Activated naive CD8-positive, alpha-beta T cell treated with anti-CD3 and anti-CD28 coated beads, Interleukin-2, amount 10 ng/mL, durations not matched to agents 7 days and 5 days (primary cell): ENCODE results near the gene RDH14. TPM values are rescaled to one million over a fixed set of nuclear protein-coding genes. Genes with fewer than 3 reads are reported as not detected.

ENCODE experiments used
- ATAC-seq: fragments of 150-1000 bp; cut with Tn5 transposase; one replicate; pipeline ENCODE4 v1.10.0; 2021; ENCODE audit warnings: low read depth, moderate library complexity
- POLR2A ChIA-PET: fragments of 350-600 bp; sonication (Branson Sonifier 250); formaldehyde crosslinking; loops from one replicate; lab custom pipeline; 2021; ENCODE audit warnings: antibody characterized with exemption; lab: Charles Lee
- DNase-seq: peaks from one replicate; pipeline ENCODE4 v3.0.0; 2021
- H3K27ac Mint-ChIP-seq: one replicate; pipeline ENCODE4 v1.8.0; 2022; ENCODE audit warnings: mild to moderate bottlenecking, mixed read lengths
- H3K27me3 Mint-ChIP-seq: one replicate; pipeline ENCODE4 v1.8.0; 2022; ENCODE audit warnings: mild to moderate bottlenecking, moderate library complexity, mixed read lengths
- H3K36me3 Mint-ChIP-seq: one replicate; pipeline ENCODE4 v1.8.0; 2021; ENCODE audit warnings: mild to moderate bottlenecking, mixed read lengths
- H3K4me1 Mint-ChIP-seq: one replicate; pipeline ENCODE4 v1.8.0; 2021; ENCODE audit warnings: mixed read lengths
- H3K4me3 Mint-ChIP-seq: one replicate; pipeline ENCODE4 v1.8.0; 2022; ENCODE audit warnings: mild to moderate bottlenecking, moderate library complexity, mixed read lengths
- H3K9me3 Mint-ChIP-seq: one replicate; pipeline ENCODE4 v1.8.0; 2021; ENCODE audit warnings: mixed read lengths
- total RNA-seq, 2 experiments: library from RNA; stranded (reverse); gene quantifications; one replicate each; pipeline ENCODE4 v1.2.3, GENCODE V29; 2021

Gene RDH14
- total RNA-seq, 2 experiments from 2014 or later, result 19.6 to 20.9 TPM

DNA sequence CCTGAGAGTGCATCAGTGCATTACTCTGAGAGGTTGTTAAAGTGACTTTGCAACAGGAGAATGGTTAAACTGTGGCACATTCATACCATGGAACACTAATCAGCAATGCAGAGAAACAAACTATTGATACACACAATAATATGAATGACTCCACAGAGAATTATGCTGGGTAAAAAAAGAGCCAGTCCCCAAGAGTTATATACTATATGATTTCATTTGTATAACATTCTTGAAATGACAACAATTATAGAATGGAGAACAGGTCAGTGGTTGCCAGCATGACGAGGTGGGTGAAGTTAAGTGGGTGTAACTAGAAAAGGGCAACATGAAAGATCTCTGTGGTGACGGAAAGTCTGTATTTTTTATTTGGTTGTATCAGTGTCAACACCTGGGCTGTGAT lies 31.9 kb upstream of the RDH14 start:
- H3K4me1 Mint-ChIP-seq, result no peaks in the 10 kb centered on the region
- POLR2A ChIA-PET, result no interaction called here
- peaks cover 11% of the 10 kb centered on the region for H3K36me3 Mint-ChIP-seq
- H3K9me3 Mint-ChIP-seq, result peaks cover 19% of the 10 kb centered on the region
- no peak overlapping the region for H3K27ac Mint-ChIP-seq
- no peak overlapping the region for H3K4me3 Mint-ChIP-seq
- DNase-seq, result no peak
- H3K27me3 Mint-ChIP-seq, result no peaks in the 10 kb centered on the region
- no peak for ATAC-seq

DNA sequence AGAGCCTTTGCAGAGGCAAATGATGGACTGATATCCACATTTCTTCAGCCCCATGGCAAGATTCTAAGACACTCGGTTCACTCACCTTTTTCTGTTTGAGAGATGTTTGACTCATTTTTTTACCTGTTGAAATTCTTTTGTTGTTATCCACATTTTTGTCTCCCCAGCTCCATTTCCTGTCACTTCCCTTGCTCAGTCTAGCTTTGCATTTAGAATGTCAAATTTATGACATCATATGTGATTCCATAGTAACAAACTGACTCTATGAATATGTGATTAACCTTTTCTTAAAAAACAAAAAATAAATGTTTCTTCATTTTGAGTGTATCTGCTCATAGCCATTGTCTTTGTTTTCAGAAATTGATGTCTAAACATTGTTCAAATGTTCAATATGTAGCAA lies 28.9 kb upstream of the RDH14 start, which contains the start of gene NT5C1B:
Gene NT5C1B, minus strand, starts transcription at position 216 of the 400 bp plus-strand sequence. Its CDS starts 101 bp downstream, at position 115.
- peaks cover 24% of the 10 kb centered on the region for H3K9me3 Mint-ChIP-seq
- H3K36me3 Mint-ChIP-seq, result peaks cover 19% of the 10 kb centered on the region
- POLR2A ChIA-PET, result no interaction called here
- no peak for DNase-seq
- ATAC-seq, result no peak
- H3K27me3 Mint-ChIP-seq, result no peaks in the 10 kb centered on the region
- no peak within 1 kb of the TSS for H3K4me3 Mint-ChIP-seq
- peaks cover 5% of the 10 kb centered on the region for H3K4me1 Mint-ChIP-seq
- H3K27ac Mint-ChIP-seq, result no peak within 1 kb of the TSS

DNA sequence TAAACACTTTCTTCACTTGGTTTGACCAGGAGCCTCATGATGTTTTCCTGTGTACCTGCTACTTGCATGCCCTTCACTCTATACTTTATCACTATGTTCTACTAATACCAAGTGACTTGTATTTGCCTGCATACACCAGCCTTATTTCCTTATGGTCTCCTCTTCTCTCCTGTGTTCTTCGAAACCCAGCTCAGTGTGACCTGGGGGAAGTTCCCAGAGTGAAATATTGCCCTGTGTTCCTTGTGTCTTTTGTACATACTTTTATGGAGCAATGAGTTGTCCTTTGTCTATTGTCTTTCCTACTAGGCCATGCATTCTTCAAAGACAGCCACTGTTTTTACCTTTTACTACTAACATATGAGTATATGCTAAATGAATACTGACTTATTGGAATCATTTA lies 28.3 kb upstream of the RDH14 start:
- DNase-seq (no peak), ATAC-seq (no peak)
- no peaks in the 10 kb centered on the region for H3K27me3 Mint-ChIP-seq
- POLR2A ChIA-PET, result no interaction called here
- peaks cover 5% of the 10 kb centered on the region for H3K4me1 Mint-ChIP-seq
- peaks cover 26% of the 10 kb centered on the region for H3K9me3 Mint-ChIP-seq
- H3K4me3 Mint-ChIP-seq, result no peak overlapping the region
- H3K27ac Mint-ChIP-seq, result no peak overlapping the region
- peaks cover 20% of the 10 kb centered on the region for H3K36me3 Mint-ChIP-seq

DNA sequence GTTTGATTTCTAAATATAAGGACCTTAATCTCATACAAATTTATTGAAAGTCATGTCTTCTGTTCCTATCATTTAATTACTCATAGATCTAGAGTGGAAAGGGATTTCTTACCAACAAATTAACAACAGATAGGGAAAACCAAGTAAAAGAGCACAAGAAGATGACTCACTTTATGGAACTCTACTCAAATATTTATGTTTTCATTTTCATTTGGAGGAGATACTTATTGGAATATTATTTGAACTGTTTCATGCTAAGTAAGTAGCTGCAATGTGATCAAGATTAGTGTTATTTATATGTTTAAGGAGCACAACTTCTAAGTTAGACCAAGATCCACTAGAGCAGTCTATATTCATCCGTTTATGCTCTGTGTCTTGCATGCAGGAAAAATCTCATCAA lies 27.6 kb upstream of the RDH14 start:
- Mint-ChIP-seq H3K36me3 (peaks cover 23% of the 10 kb centered on the region), H3K4me3 (no peak overlapping the region), H3K9me3 (peaks cover 23% of the 10 kb centered on the region), H3K27ac (no peak overlapping the region), H3K4me1 (peaks cover 5% of the 10 kb centered on the region), H3K27me3 (no peaks in the 10 kb centered on the region)
- POLR2A ChIA-PET, result no interaction called here
- no peak for ATAC-seq
- DNase-seq, result no peak

DNA sequence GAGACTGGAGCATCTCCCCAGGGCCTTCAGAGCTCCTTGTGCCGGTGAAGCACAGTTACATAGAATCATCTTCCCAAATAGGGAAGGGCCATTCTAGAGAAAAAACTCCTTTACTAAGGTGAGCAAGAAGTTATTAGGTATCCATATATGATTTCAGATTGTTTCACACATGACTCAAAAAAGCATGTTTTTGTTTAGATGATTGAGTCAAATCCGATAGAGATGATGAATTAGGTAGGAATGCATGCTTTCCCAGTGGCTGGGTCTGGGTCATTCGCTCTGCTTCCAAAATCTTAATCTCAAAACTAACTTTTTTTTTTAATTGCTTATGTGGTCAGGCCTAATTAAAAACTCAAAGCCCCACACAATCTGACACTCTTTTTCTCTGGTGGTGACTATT lies 25.1 kb upstream of the RDH14 start:
- ATAC-seq (no peak), DNase-seq (no peak)
- H3K27me3 Mint-ChIP-seq, result no peaks in the 10 kb centered on the region
- no peak overlapping the region for H3K4me3 Mint-ChIP-seq
- peaks cover 5% of the 10 kb centered on the region for H3K4me1 Mint-ChIP-seq
- POLR2A ChIA-PET, result no interaction called here
- H3K9me3 Mint-ChIP-seq, result peaks cover 17% of the 10 kb centered on the region
- no peak overlapping the region for H3K27ac Mint-ChIP-seq
- peaks cover 21% of the 10 kb centered on the region for H3K36me3 Mint-ChIP-seq

DNA sequence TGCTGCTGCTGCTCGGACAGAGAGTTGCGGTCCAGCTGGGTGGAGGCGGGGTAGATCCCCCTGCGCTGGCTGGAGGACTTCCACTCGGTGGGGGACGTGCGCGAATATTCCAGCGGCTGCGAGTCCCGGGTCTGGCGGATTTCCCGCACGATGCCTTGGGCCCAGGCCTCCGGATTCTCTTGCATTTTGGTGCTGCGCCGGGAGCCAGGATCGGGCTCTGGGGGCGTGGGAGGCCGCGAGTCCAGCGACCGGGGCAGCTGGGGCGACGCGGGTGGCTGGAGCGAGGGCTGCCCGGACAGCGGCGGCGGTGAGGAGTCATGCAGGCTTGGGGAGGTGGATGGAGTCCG lies 24.1 kb upstream of the RDH14 start:
- H3K27me3 Mint-ChIP-seq, result no peaks in the 10 kb centered on the region
- H3K4me1 Mint-ChIP-seq, result peaks cover 5% of the 10 kb centered on the region
- peaks cover 18% of the 10 kb centered on the region for H3K36me3 Mint-ChIP-seq
- H3K4me3 Mint-ChIP-seq, result no peak overlapping the region
- peaks cover 15% of the 10 kb centered on the region for H3K9me3 Mint-ChIP-seq
- ATAC-seq (no peak), DNase-seq (no peak)
- H3K27ac Mint-ChIP-seq, result no peak overlapping the region
- POLR2A ChIA-PET, result no interaction called here

DNA sequence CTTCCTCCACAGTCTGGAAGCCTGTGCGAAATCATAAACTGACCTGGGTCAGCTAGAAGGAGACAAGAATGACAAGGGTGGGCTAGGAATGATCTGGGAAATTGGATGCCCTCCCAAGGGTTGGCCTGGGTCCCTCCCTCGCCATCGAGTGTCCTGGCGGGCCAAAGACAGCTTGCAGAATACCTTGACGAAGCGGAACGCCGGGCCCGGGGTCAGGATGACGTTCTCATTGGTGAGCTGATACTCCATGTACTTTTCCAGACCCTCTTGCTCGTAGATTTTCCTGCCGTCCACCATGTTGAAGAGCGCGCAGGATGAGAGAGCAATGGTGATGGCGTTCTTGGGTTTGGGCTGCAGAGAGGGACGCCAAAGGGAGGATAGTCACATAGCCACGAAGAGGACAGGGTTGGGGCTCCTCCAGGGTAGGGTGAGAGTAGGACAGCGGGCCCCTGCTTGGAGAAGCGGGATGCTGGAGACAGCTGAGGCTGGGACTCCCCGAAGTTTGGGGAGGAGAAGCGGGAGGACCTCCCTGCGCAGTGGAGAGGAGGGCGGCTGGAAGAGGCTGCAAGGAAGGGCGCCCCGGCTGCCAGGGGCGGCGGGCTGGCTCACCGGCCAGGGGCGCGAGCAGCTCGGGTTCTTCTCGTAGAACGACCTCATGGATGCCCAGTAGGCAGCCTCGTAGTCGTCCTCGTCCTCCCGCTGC lies 23.6 kb upstream of the RDH14 start:
- POLR2A ChIA-PET, result no interaction called here
- Mint-ChIP-seq H3K4me3 (no peak overlapping the region), H3K9me3 (peaks cover 19% of the 10 kb centered on the region), H3K27me3 (no peaks in the 10 kb centered on the region), H3K4me1 (peaks cover 5% of the 10 kb centered on the region), H3K36me3 (peaks cover 18% of the 10 kb centered on the region), H3K27ac (no peak overlapping the region)
- DNase-seq, result no peak
- no peak for ATAC-seq

DNA sequence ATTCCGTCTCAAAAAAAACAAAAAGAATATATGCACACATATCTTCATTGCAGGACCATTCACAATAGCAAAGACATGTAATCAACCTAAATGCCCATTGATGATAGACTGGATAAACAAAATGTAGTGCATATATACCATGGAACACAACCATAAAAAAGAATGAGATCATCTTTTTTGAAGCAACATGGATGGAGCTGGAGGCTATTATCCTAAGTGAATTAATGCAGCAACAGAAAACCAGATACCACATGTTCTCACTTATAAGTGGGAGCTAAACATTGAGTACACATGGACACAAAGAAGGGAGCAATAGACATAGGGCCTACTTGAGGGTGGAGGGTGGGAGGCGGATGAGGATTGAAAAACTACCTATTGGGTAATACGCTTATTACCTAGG lies 20.2 kb upstream of the RDH14 start:
- Mint-ChIP-seq H3K4me1 (peaks cover 2% of the 10 kb centered on the region), H3K9me3 (peaks cover 23% of the 10 kb centered on the region), H3K27ac (no peak overlapping the region), H3K36me3 (peaks cover 18% of the 10 kb centered on the region), H3K4me3 (no peak overlapping the region), H3K27me3 (peaks cover 3% of the 10 kb centered on the region)
- no peak for DNase-seq
- POLR2A ChIA-PET, result no interaction called here
- no peak for ATAC-seq

DNA sequence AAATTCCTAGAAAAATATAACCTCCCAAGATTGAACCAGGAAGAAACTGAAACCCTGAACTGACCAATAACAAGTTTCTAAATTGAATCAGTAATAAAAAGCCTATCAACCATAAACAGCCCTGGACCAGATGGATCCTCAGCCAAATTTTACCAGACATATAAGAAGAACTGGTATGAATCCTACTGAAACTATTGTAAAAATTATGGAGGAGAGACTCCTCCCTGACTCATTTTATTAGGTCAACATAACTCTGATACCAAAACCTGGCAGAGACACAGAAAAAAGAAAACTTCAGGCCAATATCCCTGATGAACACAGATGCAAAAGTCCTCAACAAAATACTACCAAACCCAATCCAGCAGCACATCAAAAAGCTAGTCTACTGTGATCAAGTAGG lies 17.6 kb upstream of the RDH14 start:
- ATAC-seq (no peak), DNase-seq (no peak)
- peaks cover 16% of the 10 kb centered on the region for H3K9me3 Mint-ChIP-seq
- H3K27ac Mint-ChIP-seq, result no peak overlapping the region
- no peaks in the 10 kb centered on the region for H3K4me1 Mint-ChIP-seq
- no peak overlapping the region for H3K4me3 Mint-ChIP-seq
- peaks cover 3% of the 10 kb centered on the region for H3K27me3 Mint-ChIP-seq
- POLR2A ChIA-PET, result interaction anchor here (1.0 kb wide), 1 partner anchor 17 kb away, joined by 3 read pairs; the partner anchor contains the start of gene RDH14
- H3K36me3 Mint-ChIP-seq, result peaks cover 11% of the 10 kb centered on the region

DNA sequence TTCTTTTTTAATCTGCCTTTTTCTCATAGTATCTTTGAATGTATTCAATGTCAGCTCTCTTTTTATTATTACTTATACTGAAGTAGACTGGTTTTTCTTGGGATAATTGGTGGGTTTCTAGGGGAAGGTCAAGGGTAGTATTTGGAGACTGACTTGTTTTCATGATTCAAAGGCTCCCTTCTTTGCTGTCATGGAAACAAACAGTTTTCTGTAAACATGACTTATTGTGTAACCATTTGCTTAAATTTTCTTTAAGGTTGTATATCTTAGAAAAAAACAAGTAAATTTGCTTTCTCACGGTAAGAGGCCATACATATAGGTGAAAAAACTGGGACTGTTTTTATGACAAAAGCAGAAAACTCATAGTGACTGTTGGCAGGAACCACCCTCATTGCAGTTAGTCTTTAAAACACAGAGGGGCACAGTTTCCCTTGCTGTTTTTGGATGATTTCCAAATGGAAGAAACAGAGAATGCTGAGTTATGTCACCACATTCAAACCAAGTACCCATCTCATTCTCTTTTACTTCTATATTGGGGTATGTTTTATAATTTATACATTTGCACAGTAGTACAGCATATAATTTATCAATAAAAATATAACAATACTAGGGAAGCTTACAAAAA lies 5.8 kb upstream of the RDH14 start:
- no peaks in the 10 kb centered on the region for H3K27me3 Mint-ChIP-seq
- H3K27ac Mint-ChIP-seq, result no peak overlapping the region
- no peak overlapping the region for H3K4me3 Mint-ChIP-seq
- ATAC-seq, result no peak
- peaks cover 31% of the 10 kb centered on the region for H3K36me3 Mint-ChIP-seq
- peaks cover 3% of the 10 kb centered on the region for H3K9me3 Mint-ChIP-seq
- DNase-seq, result no peak
- no peaks in the 10 kb centered on the region for H3K4me1 Mint-ChIP-seq
- POLR2A ChIA-PET, result no interaction called here

DNA sequence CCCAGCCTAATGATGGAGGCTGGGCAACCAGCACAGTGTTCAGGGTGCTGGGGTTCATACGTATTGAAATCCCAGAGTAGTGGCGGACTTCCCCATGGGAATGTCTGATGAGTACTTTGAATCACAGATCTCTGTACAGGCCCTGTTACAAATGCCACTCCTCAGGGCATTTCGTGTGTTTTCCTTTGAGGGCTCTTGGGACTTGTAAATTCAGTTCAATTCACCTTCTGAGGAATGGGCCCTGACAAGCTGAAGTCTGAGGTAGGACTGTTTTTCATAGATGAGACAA lies 288 bp upstream of the RDH14 start:
- H3K4me1 Mint-ChIP-seq, result peaks cover 25% of the 10 kb centered on the region
- peaks cover 38% of the 10 kb centered on the region for H3K36me3 Mint-ChIP-seq
- peak overlapping the region; percentile 88 for H3K4me3 Mint-ChIP-seq
- H3K9me3 Mint-ChIP-seq, result peaks cover 1% of the 10 kb centered on the region
- POLR2A ChIA-PET, result interaction anchor here (0.7 to 3.3 kb wide), 13 partner anchors 9 to 1340 kb away, joined by 3 to 24 read pairs (median 8); partner anchors contain the start of gene TTC32
- DNase-seq, result no peak
- H3K27me3 Mint-ChIP-seq, result no peaks in the 10 kb centered on the region
- no peak for ATAC-seq
- H3K27ac Mint-ChIP-seq, result peak overlapping the region; percentile 89

DNA sequence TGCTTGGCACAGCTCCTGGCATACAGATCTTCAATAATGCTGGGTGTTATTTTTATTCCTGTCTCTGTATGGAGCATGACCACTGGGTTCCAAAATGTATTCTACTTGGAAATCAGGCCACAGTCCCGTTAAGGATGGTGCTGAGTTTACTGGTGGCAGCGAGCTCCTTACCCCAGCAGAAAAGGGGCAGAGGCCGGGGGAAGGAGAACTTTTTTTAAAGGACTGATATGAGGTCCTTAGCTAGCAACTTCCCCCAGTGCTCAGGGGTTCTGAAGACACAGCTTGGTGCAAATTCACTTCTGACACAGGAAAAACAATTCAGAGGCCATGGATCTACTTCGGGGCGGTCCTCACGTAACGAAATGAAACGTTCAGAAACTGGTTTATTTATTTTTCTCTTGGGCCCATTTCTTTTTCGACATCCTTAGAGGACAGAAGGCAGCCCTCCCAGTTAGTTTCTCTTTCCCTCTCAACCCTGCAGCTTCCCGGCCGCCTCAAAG lies 872 bp downstream of the RDH14 start:
- peak overlapping the region; percentile 95 for H3K27ac Mint-ChIP-seq
- ATAC-seq (peak; percentile 1), DNase-seq (no peak)
- no peaks in the 10 kb centered on the region for H3K9me3 Mint-ChIP-seq
- peak overlapping the region; percentile 91 for H3K4me3 Mint-ChIP-seq
- H3K27me3 Mint-ChIP-seq, result no peaks in the 10 kb centered on the region
- H3K4me1 Mint-ChIP-seq, result peaks cover 26% of the 10 kb centered on the region
- H3K36me3 Mint-ChIP-seq, result peaks cover 43% of the 10 kb centered on the region
- POLR2A ChIA-PET, result interaction anchor here (0.6 to 3.3 kb wide), 11 partner anchors 8 to 1492 kb away, joined by 3 to 24 read pairs (median 8); partner anchors contain the start of genes LAPTM4A and TTC32

DNA sequence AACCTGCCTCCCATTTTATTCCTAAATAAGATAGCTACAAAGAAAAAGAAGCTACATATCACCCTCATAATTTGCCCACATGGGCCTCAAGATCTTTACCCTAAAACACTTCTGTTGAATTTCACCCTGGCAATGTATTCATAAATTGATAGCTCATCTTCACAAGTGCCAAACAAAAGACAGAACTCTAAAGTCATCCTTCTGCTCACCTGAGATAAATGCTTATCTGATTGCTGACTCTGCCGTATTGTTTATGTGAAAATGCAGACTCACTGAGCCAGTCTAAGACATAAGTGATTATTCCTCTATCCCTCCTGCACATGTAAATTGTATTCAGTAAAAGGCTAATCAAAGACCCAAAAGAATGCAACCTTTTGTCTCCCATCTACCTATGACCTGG lies 2.0 kb downstream of the RDH14 start:
- DNase-seq (no peak), ATAC-seq (no peak)
- H3K4me3 Mint-ChIP-seq, result peak overlapping the region; percentile 91
- H3K4me1 Mint-ChIP-seq, result peaks cover 29% of the 10 kb centered on the region
- no peaks in the 10 kb centered on the region for H3K27me3 Mint-ChIP-seq
- POLR2A ChIA-PET, result interaction anchor here (2.8 to 3.3 kb wide), 2 partner anchors 12 to 790 kb away, joined by 13 to 18 read pairs; no protein-coding TSS in a partner anchor
- no peaks in the 10 kb centered on the region for H3K9me3 Mint-ChIP-seq
- H3K36me3 Mint-ChIP-seq, result peaks cover 44% of the 10 kb centered on the region
- no peak overlapping the region for H3K27ac Mint-ChIP-seq

DNA sequence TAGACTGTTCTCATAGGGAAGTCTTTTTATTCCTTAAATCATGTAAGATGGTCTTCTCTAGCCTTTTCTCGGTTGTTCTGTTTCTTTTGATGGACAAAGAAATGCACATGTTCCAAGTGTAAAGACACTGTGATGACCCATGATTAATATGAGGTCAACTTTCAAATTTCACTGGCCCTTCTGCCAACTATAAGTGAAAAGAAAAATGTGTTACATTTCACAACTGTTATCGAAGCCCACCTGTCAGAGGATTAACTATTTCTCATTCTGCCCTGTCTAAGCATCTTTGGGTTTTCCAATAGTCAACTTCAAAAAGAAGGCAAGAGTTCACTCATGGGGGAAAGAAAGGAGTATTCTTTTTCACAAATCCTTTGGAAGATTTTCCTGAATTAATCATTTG lies 3.3 kb downstream of the RDH14 start:
- peaks cover 33% of the 10 kb centered on the region for H3K4me1 Mint-ChIP-seq
- H3K36me3 Mint-ChIP-seq, result peaks cover 46% of the 10 kb centered on the region

More for the DNA sequence above, 3.3 kb downstream of the RDH14 start:
- Mint-ChIP-seq H3K9me3 (no peaks in the 10 kb centered on the region), H3K27ac (no peak overlapping the region), H3K27me3 (no peaks in the 10 kb centered on the region), H3K4me3 (no peak overlapping the region)
- ATAC-seq, result no peak
- DNase-seq, result no peak
- POLR2A ChIA-PET, result no interaction called here
